Measurements from ENCODE around the gene NDUFC1.
"Not testable (repeated sequence)": the region's sequence is repeated elsewhere in the genome, so short reads cannot be mapped to it uniquely, and the experiment has no call there.

NDUFC1 gene

DNA sequence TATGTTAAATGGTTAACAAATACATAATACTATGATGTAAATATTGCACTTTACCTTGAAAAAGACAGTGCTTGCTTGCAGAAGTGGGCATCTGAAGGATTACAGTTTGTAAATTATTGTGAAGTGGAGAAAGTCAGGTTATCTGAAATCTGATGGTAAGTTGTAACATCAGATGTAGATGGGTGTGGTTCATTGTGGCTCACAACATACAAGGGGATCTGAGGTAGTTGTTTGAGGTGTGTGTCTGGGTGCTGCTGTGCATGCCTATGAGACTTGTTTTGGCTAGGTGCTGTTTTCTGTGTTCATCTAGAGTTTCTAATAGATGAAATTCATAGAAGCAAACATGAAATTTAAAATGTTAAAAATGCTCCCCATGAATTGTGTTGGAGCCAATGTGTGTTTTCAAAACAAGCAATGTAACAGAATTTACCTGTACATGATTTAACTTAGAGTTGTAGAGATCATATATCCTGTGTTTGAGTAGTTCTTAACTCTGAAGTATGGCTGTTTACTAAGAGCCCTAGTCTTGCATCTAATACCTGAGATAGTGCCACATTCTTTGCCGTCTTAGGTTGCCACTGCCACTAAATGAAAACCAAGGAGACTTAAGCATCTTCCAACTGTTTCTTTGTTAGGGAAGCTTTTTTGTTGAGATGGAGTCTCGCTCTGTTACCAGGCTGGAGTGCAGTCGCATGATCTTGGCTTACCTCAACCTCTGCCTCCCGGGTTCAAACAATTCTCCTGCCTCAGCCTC lies 11.9 kb upstream of the NDUFC1 start:
- Mint-ChIP-seq H3K4me1 (ENCODE audit: low read depth in 2 of 2) (peaks cover 46 to 63% of the 10 kb centered on the region in 2 donors), H3K4me3 (peak overlapping the region; percentile 55 to 66), H3K36me3 (ENCODE audit: insufficient read depth) (peaks cover 7% of the 10 kb centered on the region), H3K9me3 (no peaks in the 10 kb centered on the region), H3K27ac (peak overlapping the region; percentile 83 to 86), H3K27me3 (no peaks in the 10 kb centered on the region)
- DNase-seq (no peak), ATAC-seq (replicated peaks) (peak; percentile 79)

DNA sequence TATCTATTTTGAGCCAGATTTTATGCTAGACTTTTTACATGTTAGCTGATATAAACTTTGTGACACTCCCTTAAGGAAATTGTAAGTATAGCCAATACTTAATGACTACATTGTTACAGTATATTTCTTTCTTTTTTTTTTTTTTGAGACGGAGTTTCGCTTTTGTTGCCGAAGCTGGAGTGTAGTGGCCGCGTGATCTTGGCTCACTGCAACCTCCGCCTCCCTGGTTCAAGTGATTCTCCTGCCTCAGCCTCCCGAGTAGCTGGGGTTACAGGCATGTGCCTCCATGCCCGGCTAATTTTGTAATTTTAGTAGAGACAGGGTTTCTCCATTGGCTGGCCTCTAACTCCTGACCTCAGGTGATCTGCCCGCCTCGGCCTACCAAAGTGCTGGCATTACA lies 11.1 kb upstream of the NDUFC1 start:
- Mint-ChIP-seq H3K4me1 (ENCODE audit: low read depth in 2 of 2) (peaks cover 46 to 65% of the 10 kb centered on the region in 2 donors), H3K4me3 (peak overlapping the region; percentile 55 to 66), H3K27ac (peak overlapping the region; percentile 83 to 86)
- ATAC-seq (replicated peaks); H3K9me3 Mint-ChIP-seq; H3K27me3 Mint-ChIP-seq; H3K36me3 Mint-ChIP-seq (ENCODE audit: insufficient read depth); DNase-seq: not testable (repeated sequence)

DNA sequence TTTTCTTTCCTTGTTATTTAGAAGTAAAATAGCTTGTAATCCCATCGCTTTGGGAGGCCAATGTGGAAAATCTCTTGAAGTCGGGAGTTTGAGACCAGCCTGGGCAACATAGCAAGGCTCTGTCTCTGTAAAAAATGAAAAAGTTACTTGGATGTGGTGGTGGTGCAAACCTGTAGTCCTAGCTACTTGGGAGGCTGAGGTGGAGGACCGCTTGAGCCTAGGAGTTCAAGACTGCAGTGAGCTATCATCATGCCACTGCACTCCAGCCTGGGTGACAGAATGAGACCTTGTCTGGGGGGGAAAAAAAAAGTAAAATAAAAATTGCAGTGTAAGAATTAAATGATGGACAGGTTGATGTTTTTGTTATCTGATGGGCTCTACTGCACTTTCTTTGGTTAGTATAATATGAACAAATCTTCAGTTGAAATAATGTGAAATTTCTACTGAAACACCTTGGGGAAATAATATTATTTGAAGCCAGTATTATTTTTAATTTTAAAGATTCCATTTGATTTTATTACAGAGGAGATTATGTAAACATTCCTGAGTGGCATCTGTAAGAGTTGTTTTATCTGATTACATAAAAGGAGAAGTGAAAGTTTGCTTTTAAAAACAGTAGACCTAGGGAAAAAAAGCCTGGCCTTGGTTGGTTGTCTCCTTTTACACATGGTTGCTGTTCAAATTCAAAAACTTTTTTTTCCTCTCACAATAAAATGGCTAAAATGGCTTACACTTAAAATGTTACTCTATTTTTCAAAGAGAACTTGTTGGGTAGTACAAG lies 10.5 kb upstream of the NDUFC1 start:
- Mint-ChIP-seq H3K4me1 (ENCODE audit: low read depth in 2 of 2) (peaks cover 46 to 65% of the 10 kb centered on the region in 2 donors), H3K27ac (peak overlapping the region in 1 of 2 donors; percentile 86), H3K9me3 (no peaks in the 10 kb centered on the region), H3K27me3 (no peaks in the 10 kb centered on the region), H3K4me3 (peak overlapping the region in 1 of 2 donors; percentile 5), H3K36me3 (ENCODE audit: insufficient read depth) (peaks cover 12% of the 10 kb centered on the region)
- no peak for DNase-seq
- ATAC-seq (replicated peaks), result no peak

DNA sequence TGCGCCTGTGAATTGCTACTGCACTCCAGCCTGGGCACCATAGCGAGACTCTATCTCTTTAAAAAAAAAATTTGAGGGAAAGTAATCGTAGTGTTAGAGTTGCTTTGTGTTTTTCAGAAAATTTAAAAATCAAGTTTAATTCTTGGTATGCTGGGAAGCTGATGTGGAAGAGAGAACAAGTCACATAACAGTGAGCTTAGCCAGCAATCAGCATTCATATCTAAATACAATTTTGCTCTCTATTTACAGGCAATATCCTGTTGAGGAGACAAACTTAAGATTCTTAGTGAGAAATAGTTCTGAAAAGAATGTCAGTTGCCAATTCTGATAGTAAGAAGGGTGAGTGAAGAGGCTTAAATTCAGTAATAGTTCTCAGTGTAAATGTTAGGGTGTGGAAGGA lies 9.6 kb upstream of the NDUFC1 start:
- peaks cover 12% of the 10 kb centered on the region for H3K36me3 Mint-ChIP-seq (ENCODE audit: insufficient read depth)
- ATAC-seq (replicated peaks) (no peak), DNase-seq (no peak)
- no peak overlapping the region for H3K27ac Mint-ChIP-seq
- peak overlapping the region in 1 of 2 donors; percentile 5 for H3K4me3 Mint-ChIP-seq
- H3K4me1 Mint-ChIP-seq (ENCODE audit: low read depth in 2 of 2), result peaks cover 43 to 65% of the 10 kb centered on the region in 2 donors
- no peaks in the 10 kb centered on the region for H3K27me3 Mint-ChIP-seq
- no peaks in the 10 kb centered on the region for H3K9me3 Mint-ChIP-seq

DNA sequence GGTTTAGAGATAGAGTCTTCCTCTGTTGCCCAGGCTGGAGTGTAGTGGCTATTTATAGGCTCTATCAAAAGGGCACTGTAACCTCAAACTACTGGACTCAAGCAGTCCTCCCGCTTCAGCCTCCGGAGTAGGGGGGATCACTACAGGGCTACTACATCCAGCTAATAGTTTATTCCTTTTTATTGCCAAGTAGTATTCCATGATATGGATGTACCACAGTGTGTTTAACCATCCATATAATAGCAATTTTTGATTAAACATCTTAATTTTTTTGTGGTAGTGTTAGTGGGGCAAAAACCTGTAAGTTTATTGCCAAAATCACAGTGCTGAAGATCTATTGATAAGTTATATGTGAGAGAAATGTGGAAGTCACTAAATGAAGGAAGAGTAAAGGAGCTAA lies 2.6 kb upstream of the NDUFC1 start:
- Mint-ChIP-seq H3K4me1 (ENCODE audit: low read depth in 2 of 2) (peaks cover 41 to 49% of the 10 kb centered on the region in 2 donors), H3K36me3 (ENCODE audit: insufficient read depth) (peaks cover 41% of the 10 kb centered on the region), H3K27me3 (no peaks in the 10 kb centered on the region), H3K4me3 (peak overlapping the region in 1 of 2 donors; percentile 26), H3K9me3 (no peaks in the 10 kb centered on the region), H3K27ac (peak overlapping the region; percentile 36 to 86)
- no peak for ATAC-seq (replicated peaks)
- no peak for DNase-seq

DNA sequence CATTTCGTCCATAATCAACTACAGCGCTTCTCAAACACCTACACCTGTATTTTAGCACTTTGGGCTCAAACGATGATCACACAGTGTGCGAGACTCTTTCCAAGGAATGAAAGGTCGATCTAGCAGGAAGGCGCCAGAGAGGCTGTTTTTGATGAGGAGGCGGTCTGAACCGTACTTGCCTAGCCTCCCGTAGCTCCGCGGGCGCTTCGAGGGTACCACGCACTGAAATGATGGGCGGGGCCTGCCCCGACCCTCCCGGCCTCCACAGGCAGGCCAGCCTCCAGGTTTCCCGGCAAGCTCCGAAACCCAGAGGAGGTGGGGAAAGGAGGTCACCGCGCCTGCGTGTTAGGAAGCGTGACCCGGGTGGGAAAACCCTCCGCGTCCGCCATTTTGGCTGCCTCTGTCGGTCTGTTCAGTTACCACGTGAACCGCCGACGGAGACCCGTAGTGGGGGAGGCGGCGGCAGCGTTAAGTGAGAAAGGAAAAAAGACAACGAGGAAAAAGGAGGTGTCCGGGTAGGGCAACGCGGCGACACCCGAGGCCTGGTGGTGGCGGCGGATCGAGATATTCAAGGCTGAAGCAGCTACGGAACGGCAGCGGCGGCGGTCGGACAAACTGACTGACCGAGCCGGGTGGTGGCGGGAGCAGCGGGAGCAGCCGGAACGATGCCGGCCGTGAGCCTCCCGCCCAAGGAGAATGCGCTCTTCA lies 1.0 kb downstream of the NDUFC1 start, which contains the start of gene NAA15:
NAA15 (plus strand) TSS at position 393 of the 708 bp plus-strand sequence; CDS start at position 666, 273 bp downstream.
- DNase-seq (peak; percentile 95 to 96 (median 95)), ATAC-seq (replicated peaks) (peak; percentile 84)
- H3K36me3 Mint-ChIP-seq (ENCODE audit: insufficient read depth), result peaks cover 35% of the 10 kb centered on the region
- H3K27ac Mint-ChIP-seq, result peak within 1 kb of the TSS; percentile 96 to 97
- peak within 1 kb of the TSS; percentile 96 for H3K4me3 Mint-ChIP-seq
- H3K9me3 Mint-ChIP-seq, result no peaks in the 10 kb centered on the region
- H3K4me1 Mint-ChIP-seq (ENCODE audit: low read depth in 2 of 2), result peaks cover 30 to 41% of the 10 kb centered on the region in 2 donors
- no peaks in the 10 kb centered on the region for H3K27me3 Mint-ChIP-seq

DNA sequence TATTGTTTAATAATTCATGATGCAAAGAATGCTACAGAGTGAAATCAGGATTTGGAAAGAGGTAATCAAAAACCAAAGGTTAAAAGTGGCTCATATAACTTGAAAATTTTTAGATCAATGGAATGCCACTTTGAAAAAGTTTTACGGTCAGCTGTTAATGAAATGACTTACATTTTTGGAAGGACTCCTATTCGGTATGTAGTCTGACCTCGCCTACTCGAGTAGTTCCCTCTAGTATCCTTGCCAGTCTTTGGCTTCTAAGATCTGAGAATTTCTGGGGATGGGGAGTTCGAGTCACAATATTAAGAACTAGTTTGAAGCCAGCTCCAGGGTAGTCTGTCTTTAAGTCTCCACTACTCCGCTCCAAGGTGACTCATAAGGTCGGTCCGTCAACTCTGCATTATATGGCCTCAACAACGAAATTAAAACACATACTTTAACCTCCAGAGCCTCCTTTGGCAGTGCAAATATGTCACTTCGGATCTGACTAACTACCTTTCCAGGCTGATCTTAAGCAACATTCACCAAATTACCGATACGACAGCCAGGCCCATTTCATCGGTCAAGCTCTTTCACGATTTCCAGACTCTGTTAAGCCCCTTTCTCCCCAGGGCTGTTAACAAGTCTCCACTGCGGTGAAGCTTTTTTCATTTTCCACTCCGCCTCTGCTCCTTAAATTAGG lies 1.7 kb downstream of the NDUFC1 start:
- ATAC-seq (replicated peaks) (peak; percentile 6), DNase-seq (peak in 1 of 3 experiments; percentile 5)
- Mint-ChIP-seq H3K9me3 (no peaks in the 10 kb centered on the region), H3K4me1 (ENCODE audit: low read depth in 2 of 2) (peaks cover 35 to 43% of the 10 kb centered on the region in 2 donors), H3K27me3 (no peaks in the 10 kb centered on the region), H3K27ac (peak overlapping the region; percentile 96 to 97), H3K4me3 (peak overlapping the region; percentile 96), H3K36me3 (ENCODE audit: insufficient read depth) (peaks cover 32% of the 10 kb centered on the region)

DNA sequence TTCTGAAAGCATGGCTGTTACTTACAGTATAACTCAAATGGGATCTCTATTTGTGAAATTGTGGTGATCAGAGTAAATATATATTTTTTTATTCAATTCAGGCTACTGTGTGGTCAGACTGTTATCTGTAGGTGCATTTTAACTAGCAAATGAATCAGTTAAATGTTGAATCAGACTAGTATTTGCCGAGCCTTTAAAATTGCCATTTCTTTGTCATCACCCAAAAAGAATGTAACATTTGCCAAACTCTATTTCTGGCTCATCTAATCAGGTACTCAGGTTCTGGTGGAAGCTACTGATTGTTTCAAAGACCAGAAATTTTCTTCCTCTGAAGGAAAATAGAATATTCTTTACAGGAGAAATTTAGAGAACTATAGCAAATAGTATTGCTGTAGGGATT lies 2.7 kb downstream of the NDUFC1 start:
- Mint-ChIP-seq H3K4me3 (peak overlapping the region in 1 of 2 donors; percentile 96), H3K27me3 (no peaks in the 10 kb centered on the region), H3K4me1 (ENCODE audit: low read depth in 2 of 2) (peaks cover 30 to 38% of the 10 kb centered on the region in 2 donors), H3K36me3 (ENCODE audit: insufficient read depth) (peaks cover 35% of the 10 kb centered on the region), H3K27ac (no peak overlapping the region), H3K9me3 (no peaks in the 10 kb centered on the region)
- DNase-seq (no peak), ATAC-seq (replicated peaks) (no peak)

DNA sequence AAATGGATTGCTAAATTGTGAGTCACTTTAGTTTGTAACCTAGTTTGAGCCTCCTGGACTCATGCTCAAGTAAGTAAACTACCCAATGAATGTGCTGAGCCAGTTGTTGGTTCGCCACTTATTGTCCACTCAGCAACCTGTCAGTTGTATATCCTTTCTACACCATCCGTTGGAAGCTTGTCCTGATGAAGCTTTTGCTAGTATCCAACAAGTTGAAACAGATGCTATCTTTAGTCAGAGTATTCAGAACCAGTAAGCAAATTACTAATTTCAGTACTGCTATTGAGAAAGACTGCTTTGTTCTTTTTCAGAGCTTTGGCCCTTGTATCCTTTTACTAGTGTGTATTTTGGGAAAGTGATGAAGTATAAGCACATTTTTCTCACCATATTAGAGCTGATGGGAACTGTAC lies 5.3 kb downstream of the NDUFC1 start:
- no peaks in the 10 kb centered on the region for H3K27me3 Mint-ChIP-seq
- H3K9me3 Mint-ChIP-seq, result no peaks in the 10 kb centered on the region
- no peak for ATAC-seq (replicated peaks)
- DNase-seq, result no peak
- peaks cover 49% of the 10 kb centered on the region for H3K36me3 Mint-ChIP-seq (ENCODE audit: insufficient read depth)
- no peak overlapping the region for H3K27ac Mint-ChIP-seq
- H3K4me3 Mint-ChIP-seq, result no peak overlapping the region
- H3K4me1 Mint-ChIP-seq (ENCODE audit: low read depth in 2 of 2), result peaks cover 21 to 22% of the 10 kb centered on the region in 2 donors

DNA sequence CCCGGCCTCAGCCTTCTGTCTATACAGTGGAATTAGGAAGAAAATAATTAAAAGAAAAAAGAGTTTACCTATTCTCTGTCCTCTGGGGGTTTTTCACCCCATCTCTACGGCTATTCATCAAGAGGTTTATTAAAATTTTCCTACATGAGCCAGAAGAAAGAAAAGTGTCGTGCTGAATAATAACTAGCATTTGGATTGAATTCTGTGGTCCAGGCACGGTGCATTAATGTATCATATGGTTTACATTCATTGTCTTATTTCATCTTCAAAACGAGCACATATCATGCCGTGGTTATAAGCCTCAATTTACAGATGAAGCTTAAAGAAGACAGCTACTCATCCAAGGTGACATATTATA lies 6.4 kb downstream of the NDUFC1 start:
- ATAC-seq (replicated peaks), result no peak
- peaks cover 13 to 19% of the 10 kb centered on the region in 2 donors for H3K4me1 Mint-ChIP-seq (ENCODE audit: low read depth in 2 of 2)
- H3K9me3 Mint-ChIP-seq, result no peaks in the 10 kb centered on the region

DNA sequence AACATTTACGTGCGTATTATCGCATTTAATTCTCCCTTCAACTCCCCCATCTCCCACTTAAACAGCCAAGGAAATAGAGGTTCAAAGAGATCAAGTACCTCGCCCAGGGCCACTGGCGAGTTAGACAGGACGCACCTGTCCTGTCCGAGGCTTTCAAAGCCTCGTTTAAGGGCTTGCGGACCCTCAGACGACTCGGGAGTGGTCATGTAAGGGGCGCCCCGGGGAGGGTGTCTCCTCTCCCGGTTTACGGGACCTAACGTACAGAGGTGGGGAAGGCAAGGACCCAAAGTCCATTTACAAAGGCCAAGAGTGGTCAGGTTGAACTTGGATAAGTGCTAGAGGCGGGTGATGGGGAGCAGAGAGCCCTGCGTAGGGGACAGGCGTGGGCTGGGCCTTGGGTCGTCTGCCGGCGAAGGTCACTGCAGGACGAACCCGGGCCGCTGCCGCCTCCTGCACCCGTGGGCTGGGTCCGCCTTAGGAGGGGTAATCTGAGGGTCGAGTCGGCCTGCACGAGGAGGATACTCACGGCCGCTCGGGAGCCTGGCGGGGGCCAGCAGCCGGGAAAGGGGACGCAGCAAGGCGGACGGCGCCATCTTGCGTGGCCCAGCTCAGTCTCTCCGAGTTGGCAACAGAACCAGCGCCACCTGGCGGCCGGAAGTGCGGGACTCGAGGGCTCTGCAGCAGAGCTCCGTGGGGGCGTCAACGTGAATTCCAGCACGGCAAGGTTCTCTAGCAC lies 6.9 kb downstream of the NDUFC1 start:
- H3K27ac Mint-ChIP-seq, result peak overlapping the region; percentile 99
- H3K4me3 Mint-ChIP-seq, result peak overlapping the region; percentile 91 to 97
- peaks cover 9 to 19% of the 10 kb centered on the region in 2 donors for H3K4me1 Mint-ChIP-seq (ENCODE audit: low read depth in 2 of 2)
- peaks cover 44% of the 10 kb centered on the region for H3K36me3 Mint-ChIP-seq (ENCODE audit: insufficient read depth)
- ATAC-seq (replicated peaks) (peak; percentile 96), DNase-seq (peak; percentile 96 to 99 (median 98))
- H3K9me3 Mint-ChIP-seq, result no peaks in the 10 kb centered on the region
- H3K27me3 Mint-ChIP-seq, result no peaks in the 10 kb centered on the region

More for the DNA sequence above, 6.4 kb downstream of the NDUFC1 start:
- Mint-ChIP-seq H3K27me3 (no peaks in the 10 kb centered on the region), H3K27ac (peak overlapping the region; percentile 99), H3K36me3 (ENCODE audit: insufficient read depth) (peaks cover 48% of the 10 kb centered on the region), H3K4me3 (peak overlapping the region; percentile 91 to 97)
- DNase-seq, result no peak

DNA sequence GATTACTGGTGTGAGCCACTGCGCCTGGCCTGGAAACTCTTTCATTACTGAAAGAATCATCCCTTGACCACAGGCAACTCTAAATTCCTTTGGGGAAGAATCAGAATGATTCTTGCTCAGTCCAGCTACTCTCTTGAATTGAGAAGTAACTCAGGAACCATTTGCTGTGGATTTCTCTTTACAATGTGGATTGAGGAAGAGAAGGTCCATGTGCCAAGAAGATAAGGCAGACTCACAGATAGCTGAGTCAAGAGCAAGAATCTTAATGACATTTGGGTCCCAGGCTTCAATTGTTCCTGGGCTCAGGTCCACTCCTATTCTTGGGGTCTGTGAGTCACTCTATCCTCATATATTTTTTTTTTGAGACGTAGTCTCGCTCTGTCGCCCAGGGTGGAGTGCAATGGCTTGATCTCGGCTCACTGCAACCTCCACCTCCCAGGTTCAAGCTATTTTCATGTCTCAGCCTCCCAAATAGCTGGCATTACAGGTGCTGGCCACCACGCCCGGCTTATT lies 16.0 kb downstream of the NDUFC1 start:
- no peak for ATAC-seq (replicated peaks)
- H3K27me3 Mint-ChIP-seq, result peaks cover under 1 to 1% of the 10 kb centered on the region in 2 donors
- no peaks in the 10 kb centered on the region for H3K4me1 Mint-ChIP-seq (ENCODE audit: low read depth in 2 of 2)
- H3K36me3 Mint-ChIP-seq (ENCODE audit: insufficient read depth), result peaks cover 39% of the 10 kb centered on the region
- DNase-seq, result no peak
- no peak overlapping the region for H3K4me3 Mint-ChIP-seq
- no peak overlapping the region for H3K27ac Mint-ChIP-seq
- no peaks in the 10 kb centered on the region for H3K9me3 Mint-ChIP-seq

All from effector memory CD8-positive, alpha-beta T cell (primary cell).